Type B pancreatic cell (in vitro differentiated cells): ENCODE measurements around the gene CACNA1D. TPM values are rescaled to one million over a fixed set of nuclear protein-coding genes. Genes with fewer than 3 reads are reported as not detected.

Source experiments
- DNase-seq: peaks from one replicate; pipeline ENCODE4 v3.0.0; 2021; ENCODE audit warnings: mixed read lengths; ENCODE audit not compliant: unreplicated experiment; ENCODE audit errors: extremely low spot score
- H3K27ac Mint-ChIP-seq: 2 replicates; pipeline ENCODE4 v1.8.0; 2021; ENCODE audit warnings: mild to moderate bottlenecking, mixed read lengths
- H3K27me3 Mint-ChIP-seq: 2 replicates; pipeline ENCODE4 v1.8.0; 2021; ENCODE audit warnings: mixed read lengths
- H3K36me3 Mint-ChIP-seq: 2 replicates; pipeline ENCODE4 v1.8.0; 2021; ENCODE audit warnings: mixed read lengths
- H3K4me1 Mint-ChIP-seq: one replicate; pipeline ENCODE4 v1.8.0; 2021; ENCODE audit warnings: mixed read lengths; ENCODE audit not compliant: unreplicated experiment
- H3K4me3 Mint-ChIP-seq: 2 replicates; pipeline ENCODE4 v1.8.0; 2021; ENCODE audit warnings: mild to moderate bottlenecking, mixed read lengths
- H3K9me3 Mint-ChIP-seq: 2 replicates; pipeline ENCODE4 v1.8.0; 2021; ENCODE audit warnings: mixed read lengths
- total RNA-seq: library from RNA; stranded (reverse); gene quantifications from 2 replicates; pipeline ENCODE4 v1.2.1, GENCODE V29; 2021; ENCODE audit warnings: low replicate concordance
- TF ChIP-seq, protein P1 (sequence below): fragments of 200-600 bp; sonication (generic); conservative IDR thresholded peaks from 2 replicates; pipeline ENCODE4 v1.5.0; 2021; ENCODE audit warnings: antibody characterized with exemption, mild to moderate bottlenecking

CACNA1D gene
- total RNA-seq, 1 donor from 2014 or later = 17.4 TPM

DNA sequence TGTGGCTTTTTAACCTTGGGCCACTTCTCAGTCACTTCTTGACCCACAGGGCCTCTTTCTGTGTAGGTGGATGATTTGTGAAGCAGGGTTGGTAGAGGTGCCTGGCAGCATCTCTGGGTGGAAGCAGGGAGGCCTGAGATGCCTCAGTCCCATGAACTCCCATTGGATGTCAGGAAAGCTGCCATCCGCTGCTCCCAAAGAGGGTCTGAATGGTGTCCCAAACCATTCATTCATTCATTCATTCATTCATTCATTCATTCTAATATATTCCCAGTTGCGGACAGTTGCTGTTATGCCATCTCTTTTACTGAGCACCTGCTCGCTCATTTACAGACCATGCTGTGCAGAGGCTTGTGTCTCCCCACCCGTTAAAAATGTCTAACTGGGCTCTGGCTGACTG is 253.1 kb downstream of the CACNA1D start:
- no peak for DNase-seq
- Mint-ChIP-seq H3K4me3 (no peak overlapping the region), H3K27ac (no peak overlapping the region), H3K4me1 (no peaks in the 10 kb centered on the region), H3K9me3 (no peaks in the 10 kb centered on the region), H3K27me3 (no peaks in the 10 kb centered on the region), H3K36me3 (no peaks in the 10 kb centered on the region)
- TF ChIP-seq, protein P1, sequence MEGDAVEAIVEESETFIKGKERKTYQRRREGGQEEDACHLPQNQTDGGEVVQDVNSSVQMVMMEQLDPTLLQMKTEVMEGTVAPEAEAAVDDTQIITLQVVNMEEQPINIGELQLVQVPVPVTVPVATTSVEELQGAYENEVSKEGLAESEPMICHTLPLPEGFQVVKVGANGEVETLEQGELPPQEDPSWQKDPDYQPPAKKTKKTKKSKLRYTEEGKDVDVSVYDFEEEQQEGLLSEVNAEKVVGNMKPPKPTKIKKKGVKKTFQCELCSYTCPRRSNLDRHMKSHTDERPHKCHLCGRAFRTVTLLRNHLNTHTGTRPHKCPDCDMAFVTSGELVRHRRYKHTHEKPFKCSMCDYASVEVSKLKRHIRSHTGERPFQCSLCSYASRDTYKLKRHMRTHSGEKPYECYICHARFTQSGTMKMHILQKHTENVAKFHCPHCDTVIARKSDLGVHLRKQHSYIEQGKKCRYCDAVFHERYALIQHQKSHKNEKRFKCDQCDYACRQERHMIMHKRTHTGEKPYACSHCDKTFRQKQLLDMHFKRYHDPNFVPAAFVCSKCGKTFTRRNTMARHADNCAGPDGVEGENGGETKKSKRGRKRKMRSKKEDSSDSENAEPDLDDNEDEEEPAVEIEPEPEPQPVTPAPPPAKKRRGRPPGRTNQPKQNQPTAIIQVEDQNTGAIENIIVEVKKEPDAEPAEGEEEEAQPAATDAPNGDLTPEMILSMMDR = no peak

DNA sequence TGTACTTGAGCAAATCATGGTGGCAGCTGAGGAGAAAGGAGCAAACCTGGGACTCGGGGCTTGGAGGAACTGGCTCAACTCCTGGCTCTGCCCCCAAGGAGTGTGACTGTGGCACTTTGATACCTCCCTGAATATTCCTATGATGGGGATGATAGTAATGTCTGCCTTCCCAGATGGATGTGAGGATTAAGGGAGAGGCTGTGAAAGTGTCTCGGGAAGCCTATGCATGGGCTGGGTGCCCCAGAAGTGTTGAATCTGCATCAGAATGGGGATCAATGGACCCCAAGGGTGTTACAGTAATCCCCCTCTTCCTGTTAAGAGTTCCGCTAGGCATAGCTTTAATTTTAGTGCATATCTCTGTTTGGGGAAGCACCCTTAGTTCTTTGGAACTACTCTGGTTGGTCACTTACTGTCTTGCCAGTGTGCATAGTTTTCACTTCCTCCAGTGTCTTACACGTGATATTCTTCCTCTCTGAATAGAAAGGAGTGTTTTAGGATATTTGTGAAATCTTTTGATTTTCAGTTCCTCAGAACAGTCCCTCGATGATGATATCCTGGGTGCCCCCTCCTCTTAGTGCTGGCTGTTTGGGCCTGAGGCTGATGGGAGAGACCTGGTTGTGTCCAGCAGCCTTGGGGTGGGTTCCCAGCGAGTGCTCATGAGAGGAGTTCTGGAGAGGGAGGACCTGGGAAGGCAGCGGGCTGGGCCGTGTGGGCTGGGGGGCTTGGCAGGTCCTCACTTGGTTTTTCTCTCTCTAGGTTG is 254.3 kb downstream of the CACNA1D start:
- Mint-ChIP-seq H3K27me3 (no peaks in the 10 kb centered on the region), H3K4me1 (peaks cover 5% of the 10 kb centered on the region), H3K4me3 (no peak overlapping the region), H3K36me3 (no peaks in the 10 kb centered on the region), H3K27ac (no peak overlapping the region), H3K9me3 (no peaks in the 10 kb centered on the region)
- no peak for DNase-seq
- TF ChIP-seq, protein P1 = no peak

DNA sequence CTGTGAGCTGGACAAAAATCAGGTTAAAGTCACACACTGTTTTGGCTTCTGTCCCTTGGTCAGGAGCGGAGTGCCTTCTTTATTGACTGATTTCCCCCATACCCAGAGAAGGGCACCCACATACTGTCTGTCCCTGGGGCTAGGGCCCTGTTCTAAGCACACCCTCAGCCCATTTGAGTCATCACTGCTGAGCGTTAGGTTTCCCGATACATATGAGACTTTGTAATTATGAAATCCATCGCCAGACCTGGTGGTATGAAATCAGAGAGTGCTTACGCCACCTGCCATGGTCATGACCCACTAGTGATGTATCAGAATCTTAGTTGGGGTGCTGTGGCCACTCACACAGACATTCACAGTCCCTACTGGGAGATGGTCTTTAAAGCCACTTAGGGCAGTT is 255.0 kb downstream of the CACNA1D start:
- H3K4me1 Mint-ChIP-seq = peaks cover 10% of the 10 kb centered on the region
- H3K4me3 Mint-ChIP-seq = no peak overlapping the region
- H3K27ac Mint-ChIP-seq = no peak overlapping the region

DNA sequence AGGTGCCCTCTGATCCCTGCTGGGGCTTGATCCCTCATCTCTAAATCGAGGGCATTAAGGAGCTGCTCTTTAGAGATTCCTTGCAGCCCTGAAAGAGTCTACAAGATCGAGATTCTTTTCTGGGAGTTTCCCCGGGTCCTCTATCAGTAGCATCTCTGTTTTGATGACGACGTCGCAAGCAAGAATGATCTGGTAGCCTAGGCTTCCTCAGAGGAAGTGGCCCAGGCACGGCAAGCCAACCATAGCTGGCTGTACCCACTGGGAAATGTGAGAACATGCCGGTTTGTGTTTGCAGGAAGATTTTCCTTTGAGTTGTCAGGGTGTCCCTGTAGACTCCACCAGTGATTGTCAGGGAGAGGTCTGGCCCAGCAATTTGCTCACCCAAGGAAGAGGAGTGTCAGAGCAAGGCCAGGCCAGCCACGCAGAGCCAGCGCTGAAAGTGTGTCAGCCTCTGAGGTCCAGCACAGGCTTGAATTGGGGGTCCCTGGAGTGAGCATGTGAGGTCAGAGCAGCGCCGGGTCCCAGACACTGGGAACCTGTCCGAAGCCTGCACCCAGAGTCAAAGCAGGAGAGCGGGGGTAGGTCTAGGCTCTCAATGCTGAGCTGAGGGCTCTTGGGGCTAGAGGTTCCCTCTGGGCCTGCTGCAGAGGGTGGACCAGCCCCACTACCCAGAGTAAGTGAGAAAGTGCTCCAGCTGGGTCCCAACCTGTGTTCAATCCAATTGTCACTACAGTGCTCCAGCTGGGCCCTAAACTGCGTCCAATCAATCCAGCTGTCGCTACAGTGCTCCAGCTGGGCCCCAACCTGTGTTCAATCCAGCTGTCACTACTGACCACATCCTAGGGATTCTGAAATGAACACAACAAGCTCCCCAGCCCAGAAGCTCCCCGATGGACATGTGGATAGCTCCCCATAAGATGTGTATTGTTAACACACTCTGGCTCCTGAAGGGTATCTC is 256.1 kb downstream of the CACNA1D start:
- Mint-ChIP-seq H3K36me3 (no peaks in the 10 kb centered on the region), H3K4me3 (no peak overlapping the region), H3K9me3 (no peaks in the 10 kb centered on the region), H3K4me1 (peaks cover 11% of the 10 kb centered on the region), H3K27ac (no peak overlapping the region), H3K27me3 (no peaks in the 10 kb centered on the region)
- DNase-seq = no peak
- TF ChIP-seq, protein P1 = no peak

More for the DNA sequence above, 255.0 kb downstream of the CACNA1D start:
- no peaks in the 10 kb centered on the region for H3K9me3 Mint-ChIP-seq
- no peak for DNase-seq
- H3K27me3 Mint-ChIP-seq = no peaks in the 10 kb centered on the region
- TF ChIP-seq, protein P1 = no peak
- no peaks in the 10 kb centered on the region for H3K36me3 Mint-ChIP-seq

DNA sequence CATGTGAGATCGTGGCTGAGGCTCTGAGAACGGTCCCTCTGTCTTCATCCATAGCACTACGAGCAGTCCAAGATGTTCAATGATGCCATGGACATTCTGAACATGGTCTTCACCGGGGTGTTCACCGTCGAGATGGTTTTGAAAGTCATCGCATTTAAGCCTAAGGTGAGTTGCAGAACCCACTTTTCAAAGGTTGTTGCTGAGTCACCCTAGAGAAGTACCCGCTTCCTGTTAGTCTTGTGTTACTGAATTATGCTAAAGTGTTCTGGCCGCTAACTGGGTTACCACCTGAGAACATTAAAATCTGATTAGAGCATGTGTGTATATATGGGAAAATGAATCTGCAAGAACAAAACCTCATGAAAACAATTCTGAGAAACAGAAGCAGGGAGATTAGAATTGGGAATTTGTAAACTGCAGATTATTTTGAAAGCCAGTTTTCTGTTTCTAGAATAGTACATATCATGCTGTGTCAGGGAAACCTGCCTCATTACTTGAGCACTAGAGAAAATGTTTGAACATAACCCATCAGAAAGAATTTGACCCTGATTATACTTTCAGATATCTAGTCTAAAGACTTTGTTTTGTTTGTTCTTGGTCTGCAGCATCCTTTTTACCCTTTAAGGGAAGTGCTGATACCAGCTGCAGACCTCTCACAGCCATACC is 259.2 kb downstream of the CACNA1D start:
- no peak for DNase-seq
- Mint-ChIP-seq H3K27me3 (no peaks in the 10 kb centered on the region), H3K4me1 (peaks cover 11% of the 10 kb centered on the region), H3K36me3 (no peaks in the 10 kb centered on the region), H3K4me3 (no peak overlapping the region), H3K27ac (no peak overlapping the region), H3K9me3 (no peaks in the 10 kb centered on the region)
- TF ChIP-seq, protein P1 = no peak
